Measurements from ENCODE around the gene IQGAP3.

Gene IQGAP3

GRCh38 chr1:156497078-156497742 lies 75.2 kb downstream of the IQGAP3 start:
- no peak for DNase-seq (ENCODE audit: low read depth)

- peak; percentile 45 for DNase-seq (ENCODE audit: low read depth)
These were observed 76.1 kb downstream of the IQGAP3 start for GRCh38 chr1:156496211-156496761.

- no peak for DNase-seq (ENCODE audit: low read depth)
These were observed 76.8 kb downstream of the IQGAP3 start for GRCh38 chr1:156495401-156496140.

- no peak for DNase-seq (ENCODE audit: low read depth)
These were observed 78.0 kb downstream of the IQGAP3 start for GRCh38 chr1:156494309-156494895.

GRCh38 chr1:156493742-156494141 lies 78.6 kb downstream of the IQGAP3 start:
- DNase-seq (ENCODE audit: low read depth): no peak

GRCh38 chr1:156493154-156493631 lies 79.2 kb downstream of the IQGAP3 start:
- DNase-seq (ENCODE audit: low read depth): no peak

GRCh38 chr1:156492591-156493080 lies 79.7 kb downstream of the IQGAP3 start:
- DNase-seq (ENCODE audit: low read depth): no peak

- no peak for DNase-seq (ENCODE audit: low read depth)
These were observed 80.3 kb downstream of the IQGAP3 start for GRCh38 chr1:156492013-156492590.

GRCh38 chr1:156491151-156491949 lies 81.0 kb downstream of the IQGAP3 start:
- DNase-seq (ENCODE audit: low read depth): no peak

- no peak for DNase-seq (ENCODE audit: low read depth)
These were observed 81.8 kb downstream of the IQGAP3 start for GRCh38 chr1:156490401-156491032.

GRCh38 chr1:156489935-156490293 lies 82.5 kb downstream of the IQGAP3 start:
- no peak for DNase-seq (ENCODE audit: low read depth)

GRCh38 chr1:156489166-156489934 lies 83.0 kb downstream of the IQGAP3 start:
- no peak for DNase-seq (ENCODE audit: low read depth)

GRCh38 chr1:156488566-156489165 lies 83.7 kb downstream of the IQGAP3 start:
- DNase-seq (ENCODE audit: low read depth): no peak

- DNase-seq (ENCODE audit: low read depth): no peak
These were observed 84.5 kb downstream of the IQGAP3 start for GRCh38 chr1:156487862-156488261.

GRCh38 chr1:156486421-156487344 lies 85.7 kb downstream of the IQGAP3 start:
- no peak for DNase-seq (ENCODE audit: low read depth)

- no peak for DNase-seq (ENCODE audit: low read depth)
These were observed 86.4 kb downstream of the IQGAP3 start for GRCh38 chr1:156485984-156486383.

- no peak for DNase-seq (ENCODE audit: low read depth)
These were observed 87.8 kb downstream of the IQGAP3 start for GRCh38 chr1:156484480-156485058.

GRCh38 chr1:156483397-156483796 lies 89.0 kb downstream of the IQGAP3 start:
- DNase-seq (ENCODE audit: low read depth): no peak
